ENCODE data around the gene TLE1.

The TLE1 gene

DNA sequence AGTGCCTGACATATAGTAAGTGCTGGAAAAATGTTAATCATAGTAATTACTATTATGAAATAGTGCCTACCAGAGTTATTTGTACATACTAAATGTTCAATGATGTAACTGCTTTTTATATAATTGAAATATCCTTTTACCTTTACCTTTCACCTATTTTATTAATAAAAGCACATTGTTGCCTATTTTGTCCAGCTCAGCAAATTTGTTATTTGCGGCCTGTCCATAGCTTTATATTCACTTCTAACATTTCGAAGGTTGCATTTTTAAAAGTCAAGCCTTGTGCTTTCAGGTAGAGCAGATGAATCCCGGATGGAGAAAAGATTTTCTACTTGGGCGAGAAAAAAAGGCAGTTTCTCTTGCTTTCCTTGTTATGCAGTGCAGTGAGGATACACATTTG, 119.3 kb downstream of the TLE1 start:
- no peak for DNase-seq (ENCODE audit: insufficient read length, low spot score)
- no peak for FAIRE-seq
- TF ChIP-seq CTCF (IDR thresholded peaks at IDR 0.05; ENCODE audit: insufficient read depth, missing control alignments) = no peak

DNA sequence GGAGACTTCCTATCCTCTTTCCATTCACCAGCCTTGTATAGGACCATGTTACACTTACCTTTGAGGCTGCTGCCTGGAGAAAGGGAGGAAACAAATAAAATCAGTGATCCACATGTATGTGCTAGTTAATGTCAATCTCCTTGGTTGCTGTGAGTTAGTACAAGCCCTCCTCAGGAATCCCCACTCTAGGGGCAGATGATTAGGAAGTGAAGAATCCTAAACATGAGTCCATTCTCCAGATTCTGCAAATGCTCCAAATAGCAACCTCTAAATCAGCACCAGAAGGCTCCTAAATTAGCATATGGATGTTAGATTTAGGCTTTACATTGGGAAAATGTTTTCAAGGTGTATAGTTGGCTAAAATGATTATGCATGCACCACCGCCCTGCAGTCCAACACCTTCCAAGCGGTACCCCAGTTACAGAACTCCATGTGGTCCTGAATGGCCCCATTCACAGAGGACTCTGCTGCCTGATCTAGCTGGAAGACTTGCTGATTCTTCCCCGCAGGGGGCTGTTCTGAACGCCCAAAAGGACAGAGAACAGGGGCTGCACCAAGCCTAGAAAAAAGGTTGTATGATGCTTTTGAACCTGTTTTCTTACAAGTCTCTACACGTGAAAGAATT, 123.2 kb downstream of the TLE1 start:
- DNase-seq (ENCODE audit: insufficient read length, low spot score) = no peak
- TF ChIP-seq CTCF (IDR thresholded peaks at IDR 0.05; ENCODE audit: insufficient read depth, missing control alignments) = no peak
- no peak for FAIRE-seq

DNA sequence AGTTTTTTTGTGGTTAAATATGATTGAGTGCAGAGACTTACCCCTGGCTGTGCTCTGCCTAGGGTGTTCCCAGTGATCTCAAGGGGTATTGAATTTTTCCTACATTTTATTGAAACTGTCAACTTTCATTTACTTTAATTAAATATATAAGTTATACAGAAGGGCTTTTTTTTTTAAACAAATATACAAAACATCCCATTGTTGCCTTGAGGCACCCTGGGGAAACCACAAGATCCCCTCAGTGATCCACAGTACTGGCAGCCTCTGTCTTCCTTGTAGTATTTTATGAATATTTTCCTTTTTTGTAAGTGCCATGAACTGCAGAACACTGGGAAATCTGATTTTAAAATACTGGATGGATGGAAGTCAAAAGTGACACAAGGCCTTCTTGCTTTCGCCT, 123.7 kb downstream of the TLE1 start:
- TF ChIP-seq CTCF (IDR thresholded peaks at IDR 0.05; ENCODE audit: insufficient read depth, missing control alignments) = no peak
- FAIRE-seq (no peak), DNase-seq (ENCODE audit: insufficient read length, low spot score) (no peak)

DNA sequence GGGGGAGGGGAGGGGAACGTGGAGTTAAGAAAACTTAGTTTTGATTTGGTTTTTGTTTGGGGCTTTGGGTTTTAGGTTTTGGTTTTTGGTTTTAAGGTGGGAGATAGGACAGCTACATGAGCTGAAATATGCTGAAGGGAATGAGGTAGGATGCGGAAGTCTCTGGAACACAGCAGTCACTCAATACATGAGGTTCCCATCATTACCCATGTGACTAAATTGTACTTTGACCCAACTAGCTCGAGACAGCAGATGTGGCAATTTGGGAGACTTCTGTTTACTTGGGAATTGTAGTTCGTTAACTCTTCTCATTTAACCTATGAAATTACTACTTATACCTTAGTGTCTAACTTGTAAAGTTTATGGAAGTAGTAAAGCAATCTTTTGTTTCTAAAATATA, 124.2 kb downstream of the TLE1 start:
- DNase-seq (ENCODE audit: insufficient read length, low spot score) (no peak), FAIRE-seq (no peak)
- no peak for TF ChIP-seq CTCF (IDR thresholded peaks at IDR 0.05; ENCODE audit: insufficient read depth, missing control alignments)

DNA sequence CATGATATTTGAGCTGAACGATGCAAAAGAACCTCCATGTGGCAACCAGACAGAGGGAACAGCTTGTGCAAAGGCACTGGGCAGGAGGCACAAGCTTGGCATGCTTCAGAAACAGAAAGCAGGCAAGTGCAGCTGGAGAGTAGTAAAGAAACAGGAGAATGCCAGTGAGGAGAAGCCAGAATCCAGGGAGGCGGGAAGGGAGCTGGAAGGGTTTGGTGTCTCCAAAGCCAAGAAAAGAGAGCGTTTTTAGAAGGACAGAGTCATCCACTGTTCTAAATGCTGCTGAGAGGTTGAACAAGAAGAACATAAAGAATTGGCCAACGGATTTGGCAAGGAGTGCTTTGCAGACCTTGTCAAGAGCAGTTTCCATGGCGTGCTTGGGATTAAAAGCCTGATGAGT, 124.7 kb downstream of the TLE1 start:
- FAIRE-seq (no peak), DNase-seq (ENCODE audit: insufficient read length, low spot score) (no peak)
- no peak for TF ChIP-seq CTCF (IDR thresholded peaks at IDR 0.05; ENCODE audit: insufficient read depth, missing control alignments)

GRCh38 chr9:81563739-81564138, 125.6 kb downstream of the TLE1 start:
- TF ChIP-seq CTCF (IDR thresholded peaks at IDR 0.05; ENCODE audit: insufficient read depth, missing control alignments) = no peak
- DNase-seq (ENCODE audit: insufficient read length, low spot score) = no peak
- no peak for FAIRE-seq

GRCh38 chr9:81563020-81563407, 126.3 kb downstream of the TLE1 start:
- TF ChIP-seq CTCF (IDR thresholded peaks at IDR 0.05; ENCODE audit: insufficient read depth, missing control alignments) = no peak
- FAIRE-seq = no peak
- DNase-seq (ENCODE audit: insufficient read length, low spot score) = no peak

All from D721Med (cell line).